Fibroblast of peridontal ligament (primary cell): ENCODE results near the gene ELF3.
"Not testable (repeated sequence)": the region's sequence is repeated elsewhere in the genome, so short reads cannot be mapped to it uniquely, and the experiment has no call there.

ENCODE experiments used
- DNase-seq: peaks from one replicate; pipeline ENCODE4 v3.0.0-alpha.2; 2010; ENCODE audit errors: extremely low read depth

The ELF3 gene

GRCh38 chr1:202034683-202035462 is 24.5 kb downstream of the ELF3 start:
- DNase-seq: peak; percentile 99

GRCh38 chr1:202036595-202037387 is 26.4 kb downstream of the ELF3 start:
- no peak for DNase-seq

- no peak for DNase-seq
These were observed 27.4 kb downstream of the ELF3 start for GRCh38 chr1:202037706-202038296.

GRCh38 chr1:202038688-202039346 is 28.4 kb downstream of the ELF3 start:
- no peak for DNase-seq

GRCh38 chr1:202045705-202046104 is 35.3 kb downstream of the ELF3 start:
- DNase-seq: no peak

GRCh38 chr1:202046227-202046626 is 35.8 kb downstream of the ELF3 start:
- no peak for DNase-seq

GRCh38 chr1:202046748-202047708 is 36.6 kb downstream of the ELF3 start:
- DNase-seq: no peak

- no peak for DNase-seq
These were observed 37.6 kb downstream of the ELF3 start for GRCh38 chr1:202047977-202048376.

- DNase-seq: no peak
These were observed 38.7 kb downstream of the ELF3 start for GRCh38 chr1:202049129-202049528.

- no peak for DNase-seq
These were observed 43.7 kb downstream of the ELF3 start for GRCh38 chr1:202054094-202054493.

GRCh38 chr1:202054673-202055072 is 44.3 kb downstream of the ELF3 start:
- DNase-seq: not testable (repeated sequence)

GRCh38 chr1:202056644-202057334 is 46.4 kb downstream of the ELF3 start:
- no peak for DNase-seq

- not testable (repeated sequence) for DNase-seq
These were observed 46.9 kb downstream of the ELF3 start for GRCh38 chr1:202057335-202057704.

GRCh38 chr1:202058001-202058908 is 47.9 kb downstream of the ELF3 start:
- DNase-seq: no peak

GRCh38 chr1:202061055-202061454 is 50.7 kb downstream of the ELF3 start:
- no peak for DNase-seq

- DNase-seq: not testable (repeated sequence)
These were observed 51.4 kb downstream of the ELF3 start for GRCh38 chr1:202061787-202062186.

- DNase-seq: not testable (repeated sequence)
These were observed 52.2 kb downstream of the ELF3 start for GRCh38 chr1:202062636-202063035.

GRCh38 chr1:202063093-202063492 is 52.7 kb downstream of the ELF3 start:
- no peak for DNase-seq

GRCh38 chr1:202064889-202065312 is 54.5 kb downstream of the ELF3 start:
- not testable (repeated sequence) for DNase-seq
